Stimulated activated CD4-positive, alpha-beta T cell treated with anti-CD3 and anti-CD28 coated beads, Interleukin-1b, Interleukin-23, amount 100 ng/mL, for 24 hours (primary cell): ENCODE results near the gene IL17RE.
"Not testable (repeated sequence)": the region's sequence is repeated elsewhere in the genome, so short reads cannot be mapped to it uniquely, and the experiment has no call there.

Source experiments
- DNase-seq, 4 experiments: peaks; one replicate each; pipeline ENCODE4 v3.0.0-alpha.2; 2020; ENCODE audit warnings: low read depth in 4 of 4, low spot score in 1 of 4

IL17RE gene

DNA sequence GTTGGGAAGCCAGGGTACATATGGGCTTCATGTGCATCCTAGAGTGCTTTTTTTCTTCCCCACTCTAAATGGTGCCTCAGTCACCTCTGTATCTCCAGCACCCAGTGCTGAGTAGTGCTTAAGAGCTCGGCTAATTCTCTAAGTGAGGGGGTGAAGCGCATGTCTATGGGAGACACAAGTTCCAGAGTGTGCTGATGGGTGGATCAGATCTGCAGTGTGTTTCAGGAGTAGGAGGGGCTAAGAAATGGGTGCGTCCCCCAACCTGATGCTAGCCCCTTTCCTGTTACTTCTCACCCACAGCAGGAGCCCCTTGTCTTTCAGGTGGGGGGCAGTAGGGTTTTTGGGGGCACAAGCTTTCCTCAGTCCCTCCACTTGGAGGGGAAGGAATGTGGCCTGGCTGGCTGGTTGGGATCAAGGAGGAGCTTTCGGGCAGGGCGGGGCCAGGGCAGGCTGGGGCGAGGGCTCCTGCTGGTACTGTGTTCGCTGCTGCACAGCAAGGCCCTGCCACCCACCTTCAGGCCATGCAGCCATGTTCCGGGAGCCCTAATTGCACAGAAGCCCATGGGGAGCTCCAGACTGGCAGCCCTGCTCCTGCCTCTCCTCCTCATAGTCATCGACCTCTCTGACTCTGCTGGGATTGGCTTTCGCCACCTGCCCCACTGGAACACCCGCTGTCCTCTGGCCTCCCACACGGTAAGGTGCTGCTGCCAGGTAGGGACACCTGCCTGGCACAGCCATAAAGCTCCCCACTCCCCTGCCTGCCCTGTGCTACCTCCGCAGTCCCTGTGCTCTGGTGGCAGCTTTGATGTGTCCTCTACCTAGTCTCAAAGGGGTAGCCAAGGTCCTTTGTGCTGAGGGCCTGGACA is at the start of gene IL17RE:
Gene IL17RE (plus strand): TSS at position 477 of the 866 bp plus-strand sequence. CDS start 85 bp downstream, at position 562.
- DNase-seq = no peak

GRCh38 chr3:9854291-9854940 is 48.2 kb upstream of the IL17RE start:
- DNase-seq = not testable (repeated sequence)

GRCh38 chr3:9855594-9855993 is 47.1 kb upstream of the IL17RE start:
- no peak for DNase-seq

DNA sequence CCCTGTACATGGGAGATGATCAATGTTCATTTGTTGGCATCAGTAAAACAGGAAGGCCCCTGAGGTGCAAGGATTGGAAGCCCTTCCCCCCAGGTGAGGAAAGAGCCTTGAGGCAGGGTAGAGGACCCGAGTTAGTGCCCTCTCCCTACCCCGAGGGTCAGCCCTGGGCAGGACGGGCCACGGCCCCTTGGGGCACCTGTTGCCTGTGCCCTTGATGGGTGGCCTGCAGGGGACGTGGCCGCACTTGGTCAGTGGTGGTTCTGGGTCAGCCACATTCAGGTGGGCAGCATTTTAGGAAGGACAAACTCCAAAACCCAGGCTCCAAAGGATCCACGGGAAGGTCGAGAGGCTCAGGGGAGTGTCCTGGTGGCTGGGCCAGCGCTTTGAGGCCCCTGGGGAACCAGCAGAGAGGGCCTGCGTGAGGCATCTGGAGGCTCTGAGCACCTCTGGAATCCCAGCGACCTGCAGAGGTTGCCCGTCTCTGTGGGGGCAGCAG is 43.1 kb upstream of the IL17RE start:
- DNase-seq = no peak

DNA sequence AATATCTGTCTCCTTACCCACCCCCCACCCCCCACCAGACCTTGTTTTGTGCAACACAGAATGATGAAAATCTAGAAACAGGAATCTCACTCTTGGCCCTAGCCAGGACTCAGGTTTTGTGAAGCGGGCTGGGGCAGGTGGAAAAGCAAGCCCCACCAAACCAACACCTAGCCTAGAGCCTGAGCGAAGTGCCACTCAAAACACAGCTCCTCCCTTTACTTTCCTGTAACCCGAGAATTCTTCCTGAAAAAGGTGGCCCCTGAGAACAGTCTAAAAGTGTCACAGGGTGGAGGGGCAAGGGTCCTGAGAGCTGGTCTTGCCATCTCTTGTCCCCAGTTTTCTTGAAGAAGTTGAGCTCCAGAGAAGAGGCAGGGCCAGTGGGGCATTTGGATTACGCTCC is 41.4 kb upstream of the IL17RE start:
- DNase-seq = no peak

DNA sequence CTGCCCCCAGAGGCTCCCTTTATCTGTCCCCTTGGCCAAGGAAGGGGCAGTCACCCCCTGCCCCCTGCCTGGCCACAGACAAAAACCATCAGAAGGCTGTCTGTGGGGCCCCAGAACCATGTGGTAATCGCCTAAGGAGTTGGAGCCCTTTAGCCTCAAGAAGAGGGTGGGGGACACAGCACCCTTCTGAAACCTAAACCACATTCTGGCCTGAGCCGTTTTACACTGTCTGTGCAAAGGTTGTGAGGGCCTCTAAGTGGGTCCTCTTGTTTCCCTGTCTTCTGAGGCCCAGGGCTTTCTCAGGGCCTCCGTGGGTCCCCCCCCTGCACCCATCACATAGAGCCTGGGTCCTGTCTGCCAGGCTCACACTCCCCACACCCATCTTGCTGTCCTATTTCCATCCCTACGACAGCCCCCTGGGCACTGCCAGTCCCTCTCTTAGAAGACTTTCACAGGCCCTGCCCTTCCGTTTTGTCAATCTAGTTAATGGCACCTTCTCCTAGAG is 41.0 kb upstream of the IL17RE start:
- DNase-seq = no peak

GRCh38 chr3:9862391-9863057 is 40.1 kb upstream of the IL17RE start:
- DNase-seq = peak in 1 of 4 experiments; percentile 18

- DNase-seq = no peak
These were observed 39.4 kb upstream of the IL17RE start for GRCh38 chr3:9863058-9863772.

- no peak for DNase-seq
These were observed 38.3 kb upstream of the IL17RE start for GRCh38 chr3:9864200-9864927.

DNA sequence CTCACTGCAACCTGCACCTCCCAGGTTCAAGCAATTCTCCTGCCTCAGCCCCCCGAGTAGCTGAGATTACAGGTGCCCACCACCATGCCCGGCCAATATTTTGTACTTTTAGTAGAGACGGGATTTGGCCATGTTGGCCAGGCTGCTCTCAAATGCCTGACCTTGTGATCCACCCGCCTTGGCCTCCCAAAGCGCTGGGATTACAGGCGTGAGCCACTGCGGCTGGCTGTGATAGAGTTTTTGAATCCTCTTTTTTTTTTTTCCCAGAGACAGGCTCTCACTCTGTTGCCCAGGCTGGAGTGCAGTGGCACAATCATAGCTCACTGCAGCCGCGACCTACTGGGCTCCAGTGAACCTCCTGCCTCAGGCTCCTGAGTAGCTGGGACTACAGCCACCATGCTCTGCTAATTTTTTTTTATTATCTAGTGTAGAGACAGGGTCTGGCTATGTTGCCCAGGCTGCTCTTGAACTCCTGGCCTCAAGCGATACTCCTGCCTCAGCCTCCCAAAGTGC is 37.5 kb upstream of the IL17RE start:
- DNase-seq = not testable (repeated sequence)

DNA sequence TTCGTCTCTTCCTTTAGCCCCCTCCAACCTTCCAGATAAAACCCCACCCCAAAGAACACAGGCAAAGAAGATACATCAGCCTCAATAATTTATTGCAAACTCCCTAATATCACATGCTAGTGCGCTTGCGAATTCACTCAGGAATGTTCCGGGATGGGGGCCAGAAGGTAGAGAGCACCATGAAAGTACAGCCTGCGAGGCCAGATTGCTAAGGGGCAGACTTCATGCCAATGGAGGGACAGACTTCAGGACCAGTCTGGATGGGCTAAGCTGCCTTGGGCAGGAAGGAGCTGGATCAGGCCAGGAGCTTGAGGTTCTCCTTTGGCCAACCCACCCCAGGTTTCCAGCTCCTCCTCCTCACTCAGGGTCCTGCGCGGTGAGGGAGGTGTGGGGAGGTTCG is 36.0 kb upstream of the IL17RE start:
- DNase-seq = no peak

DNA sequence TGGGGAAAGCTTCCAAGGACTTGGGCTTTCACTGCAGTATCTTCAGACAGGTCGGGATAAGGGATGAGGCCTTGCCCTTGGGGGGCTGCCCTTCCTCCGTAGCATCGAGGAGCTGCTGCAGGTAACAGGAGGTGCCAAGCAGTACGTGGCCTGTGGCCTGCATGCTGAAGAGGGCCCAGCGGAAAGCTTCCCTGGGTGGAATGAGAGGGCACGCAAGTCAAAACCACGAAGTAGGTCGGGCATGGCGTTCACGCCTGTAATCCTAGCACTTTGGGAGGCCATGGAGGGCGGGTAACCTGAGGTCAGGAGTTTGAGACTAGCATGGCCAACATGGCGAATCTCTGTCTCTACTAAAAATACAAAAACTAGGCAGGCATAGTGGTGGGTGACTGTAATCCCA is 35.5 kb upstream of the IL17RE start:
- no peak for DNase-seq

- DNase-seq = no peak
These were observed 32.7 kb upstream of the IL17RE start for GRCh38 chr3:9869955-9870354.

- no peak for DNase-seq
These were observed 31.7 kb upstream of the IL17RE start for GRCh38 chr3:9870978-9871377.

GRCh38 chr3:9872067-9872466 is 30.6 kb upstream of the IL17RE start:
- not testable (repeated sequence) for DNase-seq

DNA sequence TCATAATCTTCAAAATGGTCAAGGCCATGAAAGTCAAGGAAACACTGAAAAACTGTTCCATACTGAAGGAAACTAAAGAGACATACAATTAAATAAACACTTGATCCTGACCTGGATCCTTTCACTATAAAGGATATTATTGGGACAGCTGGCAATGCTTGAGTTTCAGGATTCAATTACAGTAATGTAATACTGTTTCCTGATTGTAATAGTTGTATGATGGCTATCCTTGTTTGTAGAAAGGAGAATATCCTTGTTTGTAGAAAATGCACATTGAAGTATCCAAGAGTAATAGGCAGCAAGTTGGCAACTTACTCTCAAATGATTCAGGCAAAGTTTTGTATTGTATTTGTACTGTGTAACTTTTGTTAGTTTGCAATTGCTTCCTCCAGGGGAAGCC is 27.2 kb upstream of the IL17RE start:
- DNase-seq = no peak

- not testable (repeated sequence) for DNase-seq
These were observed 26.4 kb upstream of the IL17RE start for GRCh38 chr3:9876255-9876654.

GRCh38 chr3:9876991-9877390 is 25.7 kb upstream of the IL17RE start:
- no peak for DNase-seq

GRCh38 chr3:9878700-9879099 is 23.9 kb upstream of the IL17RE start:
- no peak for DNase-seq
